ENCODE measurements around the gene FAM131C.
A peak's percentile ranks its signal among the peaks of the same experiment; 100 is the strongest.

The FAM131C gene

GRCh38 chr1:16073490-16074119, at the start of gene FAM131C:
TSS of gene FAM131C (minus strand) at chr1:16073651. CDS start at chr1:16073442, 209 bp downstream.
- DNase-seq (ENCODE audit: extremely low read depth, low read depth) = no peak

GRCh38 chr1:16122916-16123315, 49.5 kb upstream of the FAM131C start:
- TF ChIP-seq, protein P1, sequence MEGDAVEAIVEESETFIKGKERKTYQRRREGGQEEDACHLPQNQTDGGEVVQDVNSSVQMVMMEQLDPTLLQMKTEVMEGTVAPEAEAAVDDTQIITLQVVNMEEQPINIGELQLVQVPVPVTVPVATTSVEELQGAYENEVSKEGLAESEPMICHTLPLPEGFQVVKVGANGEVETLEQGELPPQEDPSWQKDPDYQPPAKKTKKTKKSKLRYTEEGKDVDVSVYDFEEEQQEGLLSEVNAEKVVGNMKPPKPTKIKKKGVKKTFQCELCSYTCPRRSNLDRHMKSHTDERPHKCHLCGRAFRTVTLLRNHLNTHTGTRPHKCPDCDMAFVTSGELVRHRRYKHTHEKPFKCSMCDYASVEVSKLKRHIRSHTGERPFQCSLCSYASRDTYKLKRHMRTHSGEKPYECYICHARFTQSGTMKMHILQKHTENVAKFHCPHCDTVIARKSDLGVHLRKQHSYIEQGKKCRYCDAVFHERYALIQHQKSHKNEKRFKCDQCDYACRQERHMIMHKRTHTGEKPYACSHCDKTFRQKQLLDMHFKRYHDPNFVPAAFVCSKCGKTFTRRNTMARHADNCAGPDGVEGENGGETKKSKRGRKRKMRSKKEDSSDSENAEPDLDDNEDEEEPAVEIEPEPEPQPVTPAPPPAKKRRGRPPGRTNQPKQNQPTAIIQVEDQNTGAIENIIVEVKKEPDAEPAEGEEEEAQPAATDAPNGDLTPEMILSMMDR (IDR thresholded peaks at IDR 0.05; ENCODE audit: low read depth, low read length) = no peak
- peak; percentile 63 for DNase-seq (ENCODE audit: extremely low read depth, low read depth)

More at GRCh38 chr1:16073490-16074119, at the start of gene FAM131C:
- TF ChIP-seq, protein P1 (IDR thresholded peaks at IDR 0.05; ENCODE audit: low read depth, low read length) = peak; percentile 3

- DNase-seq (ENCODE audit: extremely low read depth, low read depth) = peak; percentile 61
- TF ChIP-seq, protein P1 (IDR thresholded peaks at IDR 0.05; ENCODE audit: low read depth, low read length) = no peak
Measured at GRCh38 chr1:16122350-16122881, 49.0 kb upstream of the FAM131C start.

DNA sequence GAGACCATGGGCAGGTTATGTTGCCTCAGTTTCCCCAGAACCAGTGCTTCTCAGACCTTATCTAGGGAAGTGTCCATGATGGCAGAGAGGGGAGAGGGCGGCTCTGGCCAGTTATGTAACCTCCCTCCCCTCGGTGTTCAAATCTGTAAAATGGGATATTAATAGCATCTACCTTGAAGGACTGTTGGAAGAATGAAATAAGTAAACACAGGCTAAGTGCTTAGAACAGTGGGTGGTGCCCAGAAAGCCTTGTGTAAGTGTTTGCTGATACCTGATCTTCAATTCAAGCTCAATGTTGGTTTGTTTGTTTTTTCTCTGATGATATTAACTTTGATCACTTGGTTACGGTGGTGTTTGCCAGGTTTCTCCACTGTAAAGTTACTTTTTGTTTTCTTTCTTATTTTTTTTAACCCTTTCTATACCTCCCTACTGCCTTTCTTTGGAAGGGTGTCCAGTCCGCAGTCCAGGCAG, 47.5 kb upstream of the FAM131C start:
- no peak for DNase-seq (ENCODE audit: extremely low read depth, low read depth)
- TF ChIP-seq, protein P1 (IDR thresholded peaks at IDR 0.05; ENCODE audit: low read depth, low read length) = no peak

- TF ChIP-seq, protein P1 (IDR thresholded peaks at IDR 0.05; ENCODE audit: low read depth, low read length) = no peak
- DNase-seq (ENCODE audit: extremely low read depth, low read depth) = no peak
Measured at GRCh38 chr1:16120407-16120806, 47.0 kb upstream of the FAM131C start.

DNA sequence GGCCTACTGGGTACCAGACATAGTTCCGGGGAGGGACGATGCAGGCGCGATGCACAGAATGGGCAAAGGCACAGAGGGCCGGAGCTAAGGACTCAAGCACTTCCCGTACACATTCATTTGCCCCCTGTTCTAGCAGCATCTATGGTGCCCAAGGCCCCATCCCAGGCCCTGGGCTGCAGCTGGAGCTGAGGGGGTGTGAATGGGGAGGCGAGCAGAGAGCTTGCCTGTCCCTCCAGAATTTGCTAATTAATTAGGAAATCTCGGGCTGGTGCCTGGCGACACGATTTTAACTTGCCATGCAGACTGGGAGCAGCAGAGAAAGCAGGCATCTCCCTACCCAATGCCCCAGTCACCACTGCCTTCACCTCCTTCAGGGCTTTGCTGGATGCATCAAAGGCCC, 46.5 kb upstream of the FAM131C start:
- no peak for DNase-seq (ENCODE audit: extremely low read depth, low read depth)
- TF ChIP-seq, protein P1 (IDR thresholded peaks at IDR 0.05; ENCODE audit: low read depth, low read length) = no peak

GRCh38 chr1:16119504-16119903, 46.1 kb upstream of the FAM131C start:
- DNase-seq (ENCODE audit: extremely low read depth, low read depth) = no peak
- TF ChIP-seq, protein P1 (IDR thresholded peaks at IDR 0.05; ENCODE audit: low read depth, low read length) = no peak

Data from AG09319 (cell line).